DMS153 treated with DMSO at 0.1 percent for 48 hours (cell line): ENCODE measurements around the gene PRSS12.
"Not testable (repeated sequence)": the region's sequence is repeated elsewhere in the genome, so short reads cannot be mapped to it uniquely, and the experiment has no call there.

Experiments used
- DNase-seq: peaks from one replicate; lab custom pipeline; 2025; ENCODE audit not compliant: unreplicated experiment; lab: John Stamatoyannopoulos, UW

PRSS12 gene

GRCh38 chr4:118326585-118326984, 26.2 kb downstream of the PRSS12 start:
- no peak for DNase-seq

DNA sequence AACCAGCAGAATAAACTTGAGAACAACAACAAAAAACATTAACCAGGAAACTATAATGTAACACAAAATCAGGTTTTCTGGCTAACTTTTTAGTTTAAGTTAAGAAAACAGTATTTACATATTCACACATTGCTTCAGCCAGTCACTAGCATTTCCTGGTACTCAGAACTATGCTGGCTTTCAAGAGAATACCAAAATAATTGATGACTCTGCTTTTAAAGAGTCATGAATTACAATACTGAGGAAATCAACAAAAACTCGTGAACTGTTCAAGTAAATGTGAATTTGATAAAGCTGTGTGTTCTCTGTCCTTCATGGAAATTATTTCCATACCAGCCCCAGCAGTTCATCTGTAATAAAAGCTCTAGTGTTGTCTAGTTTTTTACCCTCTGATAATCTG, 27.4 kb downstream of the PRSS12 start:
- no peak for DNase-seq

DNA sequence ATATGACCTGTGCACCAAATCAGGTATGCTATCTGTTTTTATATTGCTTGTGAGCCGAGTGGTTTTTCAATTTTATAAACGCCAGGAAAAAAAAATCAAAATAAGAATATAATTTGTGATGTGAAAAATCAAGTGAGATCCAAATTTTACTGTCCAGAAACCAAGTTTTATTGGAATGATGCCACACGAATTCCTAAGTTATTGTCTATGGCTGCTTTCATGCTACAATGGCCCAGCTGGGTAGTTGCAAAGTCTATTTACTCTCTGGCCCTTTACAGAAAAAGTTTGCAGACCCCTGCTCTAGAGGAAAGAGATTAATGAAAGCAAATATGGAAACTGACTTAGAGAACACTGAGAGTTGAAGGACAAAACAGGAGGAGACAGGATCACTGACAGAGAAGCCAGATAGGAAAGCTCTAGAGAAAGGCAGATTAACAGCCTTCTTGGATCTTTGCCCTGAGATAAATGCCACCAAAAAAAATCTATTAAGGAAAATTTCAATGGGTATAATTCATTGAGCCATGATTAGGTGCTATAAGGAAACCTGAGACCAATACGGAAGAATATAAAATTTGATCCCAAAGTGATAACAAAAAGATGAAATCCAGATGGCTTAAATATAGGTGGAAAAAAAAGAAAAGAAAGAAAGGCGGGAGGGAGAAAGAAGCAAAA, 29.8 kb downstream of the PRSS12 start:
- no peak for DNase-seq

GRCh38 chr4:118318931-118319330, 33.9 kb downstream of the PRSS12 start:
- DNase-seq = no peak

- DNase-seq = no peak
Observed at GRCh38 chr4:118317691-118318090, 35.1 kb downstream of the PRSS12 start.

- no peak for DNase-seq
Observed at GRCh38 chr4:118314221-118314620, 38.6 kb downstream of the PRSS12 start.

DNA sequence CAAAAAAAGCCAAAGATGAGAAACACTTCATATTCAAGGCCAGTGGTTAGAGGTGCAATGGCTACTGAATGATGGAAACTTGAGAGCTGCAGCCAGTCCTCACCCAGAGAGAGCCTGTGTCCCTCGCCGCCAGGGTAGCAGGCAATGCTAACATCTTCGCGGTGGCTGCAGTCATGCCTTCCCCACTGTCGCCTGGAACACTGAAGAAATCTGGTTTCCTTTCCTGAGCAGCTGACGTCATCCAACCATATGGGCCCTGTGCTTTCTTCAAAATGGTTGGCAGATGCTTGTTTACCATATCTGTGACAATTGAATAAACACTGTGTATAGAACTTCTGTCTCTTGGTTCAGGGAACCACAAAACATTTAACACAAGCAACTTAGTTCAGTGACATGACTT, 39.7 kb downstream of the PRSS12 start:
- DNase-seq = no peak

- DNase-seq = no peak
Observed at GRCh38 chr4:118308306-118309030, 44.3 kb downstream of the PRSS12 start.

GRCh38 chr4:118307643-118308042, 45.2 kb downstream of the PRSS12 start:
- no peak for DNase-seq

DNA sequence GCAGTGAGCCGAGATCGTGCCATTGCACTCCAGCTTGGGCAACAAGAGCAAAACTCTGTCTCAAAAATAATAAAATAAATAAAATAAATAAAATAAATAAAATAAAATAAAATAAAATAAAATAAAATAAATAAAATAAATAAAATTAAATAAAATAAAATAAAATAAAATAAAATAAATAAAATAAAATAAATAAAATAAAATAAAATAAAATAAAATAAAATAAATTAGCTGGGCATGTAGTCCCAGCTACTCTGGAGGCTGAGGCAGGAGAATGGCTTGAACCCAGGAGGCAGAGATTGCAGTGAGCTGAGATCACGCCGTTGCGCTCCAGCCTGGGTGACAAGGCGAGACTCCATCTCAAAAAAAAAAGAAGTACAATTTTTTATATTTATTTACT, 53.2 kb downstream of the PRSS12 start:
- DNase-seq = not testable (repeated sequence)

DNA sequence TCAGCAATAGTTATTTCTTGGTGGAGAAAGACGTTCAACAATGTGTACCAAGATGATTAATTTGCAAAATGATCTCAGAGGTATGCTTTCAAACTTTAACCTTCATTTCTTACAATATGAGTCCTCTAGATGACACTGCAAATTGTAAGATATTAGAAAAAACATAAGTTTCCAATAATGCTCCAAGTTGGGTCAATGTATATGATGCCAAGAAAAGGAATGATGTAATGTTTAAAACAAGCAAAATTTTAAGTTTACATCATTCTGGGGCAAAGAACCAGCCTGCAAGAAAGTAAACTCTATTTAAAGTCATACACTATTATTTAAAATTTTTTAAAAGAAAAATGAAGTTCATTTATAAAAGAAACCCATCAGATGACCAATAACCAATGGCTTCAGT, 56.1 kb downstream of the PRSS12 start:
- no peak for DNase-seq

DNA sequence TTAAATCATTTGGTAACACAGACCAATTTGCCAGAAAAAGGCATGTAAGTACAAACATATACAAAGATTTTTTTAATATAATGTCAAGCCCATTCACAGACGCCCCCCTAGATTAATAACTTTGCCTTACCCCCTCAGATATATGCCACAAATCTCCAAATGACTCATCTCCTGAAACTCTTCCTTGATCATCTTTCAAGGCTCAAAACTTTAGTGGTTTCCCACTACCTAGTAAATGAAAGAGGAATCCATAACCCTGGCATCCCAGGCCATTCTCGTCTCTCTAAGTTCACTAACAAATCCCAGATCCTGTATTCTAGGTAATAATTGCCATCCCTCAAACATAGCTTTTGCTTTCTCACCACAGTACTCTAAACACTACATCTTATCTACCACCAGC, 61.9 kb downstream of the PRSS12 start:
- no peak for DNase-seq

- no peak for DNase-seq
Observed at GRCh38 chr4:118289794-118290193, 63.0 kb downstream of the PRSS12 start.

DNA sequence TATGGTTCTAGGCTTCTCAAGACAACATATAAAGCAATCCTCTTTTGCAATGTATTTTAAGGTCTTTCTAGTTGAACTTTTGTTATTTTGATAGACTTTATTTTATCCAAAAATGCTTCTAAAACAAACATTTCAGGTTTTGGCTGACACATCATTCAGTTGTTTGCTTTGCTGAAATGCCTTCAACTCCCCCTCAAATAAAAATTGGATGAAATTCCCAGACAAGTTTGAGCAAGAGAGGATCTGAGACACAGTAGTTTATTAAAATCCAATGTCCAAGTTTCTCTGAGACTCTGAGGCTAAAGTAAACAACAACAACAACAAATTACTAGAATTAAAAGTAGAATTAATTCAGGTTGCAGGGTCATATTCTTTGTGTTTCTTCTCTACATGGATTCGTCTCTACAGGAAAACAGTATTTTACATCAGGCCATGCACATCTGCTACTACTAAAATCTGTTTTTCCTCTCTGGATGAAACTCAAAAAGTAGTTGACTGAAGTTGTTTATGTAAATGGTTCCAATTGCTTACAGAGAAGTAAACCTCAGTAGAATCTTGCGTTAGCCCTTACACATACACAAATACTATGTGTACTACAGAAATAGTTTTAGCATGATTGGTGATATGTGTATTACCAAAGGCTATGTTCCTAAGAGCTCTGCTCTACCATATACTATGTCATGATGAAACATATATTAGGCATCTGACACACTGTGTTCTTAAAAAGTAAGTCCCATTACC, 64.9 kb downstream of the PRSS12 start:
- DNase-seq = no peak

- DNase-seq = no peak
Observed at GRCh38 chr4:118286685-118287084, 66.1 kb downstream of the PRSS12 start.

DNA sequence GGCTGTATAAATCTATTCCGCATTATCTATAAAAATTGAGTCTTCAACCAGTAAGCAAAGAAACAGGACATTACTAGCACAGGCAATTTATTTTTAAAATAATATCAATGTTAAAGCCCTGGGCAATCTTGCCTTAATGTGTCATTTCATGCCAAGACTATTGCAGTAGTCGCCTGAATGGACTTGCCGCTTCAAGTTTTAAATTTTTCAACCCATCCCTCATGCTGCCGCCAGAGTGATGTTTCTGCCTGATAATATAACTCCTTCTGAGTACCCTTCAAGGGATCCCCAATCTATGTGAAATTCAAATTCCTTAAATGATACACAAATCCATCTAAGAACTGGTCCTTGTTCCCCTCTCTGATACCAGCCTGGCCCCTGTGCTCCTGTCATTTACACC, 66.9 kb downstream of the PRSS12 start:
- no peak for DNase-seq

DNA sequence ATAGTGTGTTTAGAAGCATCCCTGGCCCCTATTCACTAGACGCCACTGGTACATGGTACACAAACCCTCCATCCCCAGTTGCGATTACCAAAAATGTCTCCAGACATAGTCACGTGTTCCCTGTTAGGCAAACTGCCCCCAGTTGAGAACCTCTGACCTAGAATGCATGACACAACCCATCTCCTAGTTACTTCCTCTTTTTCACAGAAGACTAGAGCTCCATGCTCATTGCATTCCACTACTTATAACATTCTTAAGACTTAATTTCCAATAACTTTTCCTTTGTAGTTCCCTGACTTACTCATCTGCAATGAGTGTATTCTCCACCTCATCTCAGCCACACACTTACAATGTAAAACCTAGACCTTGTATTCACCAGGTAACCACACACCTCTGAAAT, 68.6 kb downstream of the PRSS12 start:
- no peak for DNase-seq

- DNase-seq = no peak
Observed at GRCh38 chr4:118282692-118283091, 70.1 kb downstream of the PRSS12 start.

- DNase-seq = no peak
Observed at GRCh38 chr4:118281611-118282442, 71.0 kb downstream of the PRSS12 start.

DNA sequence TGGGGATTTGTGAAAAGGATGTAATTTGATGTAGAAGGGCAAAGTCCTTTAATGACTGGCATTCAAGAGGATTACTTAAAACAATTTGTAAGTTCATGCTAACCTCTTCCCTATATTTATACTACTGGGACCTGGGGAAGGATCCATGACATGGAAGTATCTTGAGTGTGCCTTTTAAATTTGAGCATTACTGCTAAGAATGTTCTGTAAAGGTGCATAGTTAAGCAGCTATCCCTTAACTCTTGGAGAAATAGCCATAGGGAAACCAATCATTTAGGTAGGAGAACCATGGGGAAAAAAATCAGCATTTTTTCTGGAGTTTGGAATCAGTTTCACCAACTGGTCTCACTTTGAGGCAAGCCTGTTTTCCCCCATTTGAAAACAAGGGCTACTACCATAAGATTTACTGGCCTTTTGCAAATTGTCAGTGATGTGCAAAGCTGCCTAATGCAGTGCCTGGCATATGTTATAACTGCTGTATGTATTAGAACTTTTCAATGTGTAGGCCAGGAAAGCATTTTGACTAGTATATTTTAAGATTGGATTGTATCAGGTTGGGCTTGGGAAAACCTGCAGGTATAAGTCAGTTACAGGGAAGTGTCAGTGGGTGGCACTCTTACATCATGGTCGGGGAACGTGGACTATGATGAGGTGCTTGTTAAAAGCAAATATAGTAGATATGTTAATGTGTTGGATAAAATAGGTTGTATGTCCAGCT, 72.1 kb downstream of the PRSS12 start:
- DNase-seq = peak; percentile 47
